ENCODE measurements around the gene BMP6. TPM values are rescaled to one million over a fixed set of nuclear protein-coding genes. Genes with fewer than 3 reads are reported as not detected.

Gene BMP6
- total and polyA plus RNA-seq, 2 of the 4 experiments (the other 2 are of a cell fraction), result 0.18 to 0.19 TPM

DNA sequence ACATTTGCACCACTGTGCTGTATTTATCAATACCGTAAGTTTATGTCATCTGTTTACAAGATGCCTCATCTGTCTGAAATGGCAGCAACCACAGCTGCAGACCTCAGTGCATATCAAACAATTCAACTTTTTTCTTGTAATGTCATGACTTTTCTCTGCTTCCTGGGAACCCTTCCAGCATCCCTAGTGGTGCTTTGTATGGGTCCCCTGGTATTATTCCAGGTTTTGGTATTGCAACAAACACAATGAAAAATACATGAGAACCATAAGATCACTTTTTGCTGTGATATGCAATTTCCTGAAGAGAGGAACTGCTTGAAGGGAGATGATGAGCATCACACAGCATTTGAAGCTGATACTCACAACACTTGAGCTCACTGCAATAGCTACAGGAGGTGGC, 196.7 kb downstream of the BMP6 start:
- ATAC-seq (ENCODE audit: low read depth), result peak; percentile 27; the same call in 1 of the 2 replicates
- Histone ChIP-seq H3K4me1 (ENCODE audit: control insufficient read depth, insufficient read depth, low read length) (no peaks in the 10 kb centered on the region), H4K91ac (ENCODE audit: insufficient read depth, low read depth, low read length) (no peak overlapping the region), H3K27ac (ENCODE audit: insufficient read depth, low read length) (no peak overlapping the region), H3K27me3 (ENCODE audit: control insufficient read depth, insufficient read depth, low read length) (peaks cover 4% of the 10 kb centered on the region), H4K20me1 (ENCODE audit: insufficient read depth, low read length) (no peaks in the 10 kb centered on the region), H3K4me2 (ENCODE audit: low read depth, low read length) (no peak overlapping the region), H4K8ac (ENCODE audit: low read depth in 2 of 2, low read length in 2 of 2) (no peak overlapping the region), H2BK120ac (ENCODE audit: low read depth, low read length) (no peak overlapping the region), H2BK5ac (ENCODE audit: low read depth, low read length, poor library complexity, severe bottlenecking) (no peak overlapping the region), H4K5ac (ENCODE audit: low read depth, low read length) (no peak overlapping the region), H2BK20ac (ENCODE audit: low read depth, low read length) (no peak overlapping the region), H3K23ac (ENCODE audit: low read depth, low read length) (no peak overlapping the region), H2AK5ac (ENCODE audit: low read depth, low read length) (no peak overlapping the region), H3K4me3 (ENCODE audit: insufficient read depth, low read depth, low read length) (no peak overlapping the region), H2BK15ac (ENCODE audit: low read depth, low read length) (no peak overlapping the region), H3K9me3 (ENCODE audit: control insufficient read depth, insufficient read depth, low read length) (peaks cover 2% of the 10 kb centered on the region; the same call in 1 of the 2 replicates), H3K14ac (replicated peaks; ENCODE audit: low read depth, low read length) (no peak overlapping the region), H3K9ac (ENCODE audit: low read depth, low read length) (no peak overlapping the region), H3K9me1 (ENCODE audit: insufficient read depth, low read length) (no peaks in the 10 kb centered on the region), H3K36me3 (ENCODE audit: control insufficient read depth, insufficient read depth, low read length) (no peaks in the 10 kb centered on the region), H3K79me1 (ENCODE audit: low read depth in 1 of 2, low read length in 2 of 2) (no peaks in the 10 kb centered on the region), H2AK9ac (replicated peaks; ENCODE audit: low read depth, low read length, poor library complexity) (no peak overlapping the region), H3K4ac (ENCODE audit: low read depth, low read length) (no peak overlapping the region), H2AFZ (replicated peaks; ENCODE audit: low read length, poor library complexity) (no peak overlapping the region), H3K56ac (ENCODE audit: extremely low read depth, insufficient read depth, low read length) (no peak overlapping the region), H3K18ac (ENCODE audit: low read depth, low read length) (no peak overlapping the region)
- POLR2A ChIA-PET (ENCODE audit: unreplicated experiment), result no interaction called here
- TF ChIP-seq, protein P1, sequence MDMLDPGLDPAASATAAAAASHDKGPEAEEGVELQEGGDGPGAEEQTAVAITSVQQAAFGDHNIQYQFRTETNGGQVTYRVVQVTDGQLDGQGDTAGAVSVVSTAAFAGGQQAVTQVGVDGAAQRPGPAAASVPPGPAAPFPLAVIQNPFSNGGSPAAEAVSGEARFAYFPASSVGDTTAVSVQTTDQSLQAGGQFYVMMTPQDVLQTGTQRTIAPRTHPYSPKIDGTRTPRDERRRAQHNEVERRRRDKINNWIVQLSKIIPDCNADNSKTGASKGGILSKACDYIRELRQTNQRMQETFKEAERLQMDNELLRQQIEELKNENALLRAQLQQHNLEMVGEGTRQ (IDR thresholded peaks at IDR 0.05; ENCODE audit: low read depth, low read length), result no peak
- TF ChIP-seq, protein P2, sequence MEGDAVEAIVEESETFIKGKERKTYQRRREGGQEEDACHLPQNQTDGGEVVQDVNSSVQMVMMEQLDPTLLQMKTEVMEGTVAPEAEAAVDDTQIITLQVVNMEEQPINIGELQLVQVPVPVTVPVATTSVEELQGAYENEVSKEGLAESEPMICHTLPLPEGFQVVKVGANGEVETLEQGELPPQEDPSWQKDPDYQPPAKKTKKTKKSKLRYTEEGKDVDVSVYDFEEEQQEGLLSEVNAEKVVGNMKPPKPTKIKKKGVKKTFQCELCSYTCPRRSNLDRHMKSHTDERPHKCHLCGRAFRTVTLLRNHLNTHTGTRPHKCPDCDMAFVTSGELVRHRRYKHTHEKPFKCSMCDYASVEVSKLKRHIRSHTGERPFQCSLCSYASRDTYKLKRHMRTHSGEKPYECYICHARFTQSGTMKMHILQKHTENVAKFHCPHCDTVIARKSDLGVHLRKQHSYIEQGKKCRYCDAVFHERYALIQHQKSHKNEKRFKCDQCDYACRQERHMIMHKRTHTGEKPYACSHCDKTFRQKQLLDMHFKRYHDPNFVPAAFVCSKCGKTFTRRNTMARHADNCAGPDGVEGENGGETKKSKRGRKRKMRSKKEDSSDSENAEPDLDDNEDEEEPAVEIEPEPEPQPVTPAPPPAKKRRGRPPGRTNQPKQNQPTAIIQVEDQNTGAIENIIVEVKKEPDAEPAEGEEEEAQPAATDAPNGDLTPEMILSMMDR (conservative IDR thresholded peaks at IDR 0.05; ENCODE audit: low read depth, low read length), result no peak
- TF ChIP-seq CHD1 (IDR thresholded peaks at IDR 0.05; ENCODE audit: low read depth, low read length) (no peak), MAZ (IDR thresholded peaks at IDR 0.05; ENCODE audit: borderline replicate concordance, low read depth, low read length) (no peak), CEBPB (IDR thresholded peaks at IDR 0.05; ENCODE audit: low read depth, low read length) (no peak), RCOR1 (IDR thresholded peaks at IDR 0.05; ENCODE audit: insufficient replicate concordance, low read length) (no peak), NFE2L2 (IDR thresholded peaks at IDR 0.05; ENCODE audit: low read depth, low read length) (no peak), POLR2A (IDR thresholded peaks at IDR 0.05; ENCODE audit: low read depth, low read length) (no peak), MXI1 (IDR thresholded peaks at IDR 0.05; ENCODE audit: borderline replicate concordance, low read depth, low read length) (no peak)
- TF ChIP-seq, protein P3, sequence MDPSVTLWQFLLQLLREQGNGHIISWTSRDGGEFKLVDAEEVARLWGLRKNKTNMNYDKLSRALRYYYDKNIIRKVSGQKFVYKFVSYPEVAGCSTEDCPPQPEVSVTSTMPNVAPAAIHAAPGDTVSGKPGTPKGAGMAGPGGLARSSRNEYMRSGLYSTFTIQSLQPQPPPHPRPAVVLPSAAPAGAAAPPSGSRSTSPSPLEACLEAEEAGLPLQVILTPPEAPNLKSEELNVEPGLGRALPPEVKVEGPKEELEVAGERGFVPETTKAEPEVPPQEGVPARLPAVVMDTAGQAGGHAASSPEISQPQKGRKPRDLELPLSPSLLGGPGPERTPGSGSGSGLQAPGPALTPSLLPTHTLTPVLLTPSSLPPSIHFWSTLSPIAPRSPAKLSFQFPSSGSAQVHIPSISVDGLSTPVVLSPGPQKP (IDR thresholded peaks at IDR 0.05; ENCODE audit: borderline replicate concordance, low read depth, low read length), result no peak
- peak; percentile 37 for DNase-seq
- in situ Hi-C loops (cut with MboI; ENCODE audit: low sequenced_read_pairs), result no loop called here
- CTCF ChIA-PET, result no interaction called here
- BruUV-seq (replicated peaks), result no TSS peak
- dilution Hi-C loops (cut with HindIII; ENCODE audit: low sequenced_read_pairs, unreplicated experiment), result no loop called here
- 0% methylated on average over 1 of the region's 1 CpG; no CpG with 5 or more reads in 1 of the 2 experiments for WGBS, 2 experiments (ENCODE audit: extremely low coverage in 2 of 2, insufficient read length in 1 of 2)
- intact Hi-C loops (cut with micrococcal nuclease), result no loop called here
